ENCODE results near the gene ZC3H12D.

ZC3H12D gene

DNA sequence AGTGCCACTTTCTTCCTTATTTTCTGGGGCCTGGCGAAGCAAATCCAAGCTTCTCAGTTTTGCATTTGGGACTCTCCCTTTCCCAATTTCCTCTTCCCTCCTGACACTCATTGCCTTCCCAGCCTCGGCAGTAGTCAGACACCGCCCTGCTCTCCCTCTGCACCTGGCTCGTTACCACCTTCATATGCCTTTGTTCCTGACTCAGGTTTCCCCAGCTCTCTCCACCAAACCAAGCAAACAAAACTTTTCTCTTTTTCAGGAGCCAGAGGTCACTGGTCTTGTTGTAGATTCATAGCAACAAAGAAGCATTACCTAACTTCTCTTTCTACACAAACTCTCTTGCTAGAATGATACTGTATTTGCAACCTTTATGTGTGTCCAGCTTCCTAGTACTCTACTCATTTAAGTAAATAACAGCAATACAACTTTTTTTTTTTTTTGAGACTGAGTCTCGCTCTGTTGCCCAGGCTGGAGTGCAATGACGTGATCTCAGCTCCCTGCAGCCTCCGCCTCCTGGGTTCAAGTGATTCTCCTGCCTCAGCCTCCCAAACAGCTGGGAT is 9.0 kb upstream of the ZC3H12D start:
- Histone ChIP-seq H3K4me1 (ENCODE audit: insufficient read depth, low read length, poor library complexity, severe bottlenecking) (no peaks in the 10 kb centered on the region), H3K36me3 (ENCODE audit: insufficient read depth, low read length) (no peaks in the 10 kb centered on the region), H3F3A (ENCODE audit: low read depth) (no peaks in the 10 kb centered on the region), H3K27me3 (ENCODE audit: insufficient read depth, low read length, poor library complexity, severe bottlenecking) (no peaks in the 10 kb centered on the region), H3K4me2 (ENCODE audit: low read depth, low read length, poor library complexity, severe bottlenecking) (no peak overlapping the region), H3K4me3 (ENCODE audit: low read length, poor library complexity, severe bottlenecking) (no peak overlapping the region), H3K9ac (ENCODE audit: low read depth, low read length, poor library complexity, severe bottlenecking) (no peak overlapping the region), H2AFZ (ENCODE audit: low read length) (no peak overlapping the region), H3K9me2 (replicated peaks; ENCODE audit: low read depth, low read length) (no peaks in the 10 kb centered on the region), H3K79me2 (ENCODE audit: insufficient read depth, low read length) (no peaks in the 10 kb centered on the region), H3K9me3 (ENCODE audit: insufficient read depth, low read depth, low read length) (no peaks in the 10 kb centered on the region), H4K20me1 (ENCODE audit: insufficient read depth, low read length, poor library complexity, severe bottlenecking) (no peaks in the 10 kb centered on the region)
- TF ChIP-seq, protein P1, sequence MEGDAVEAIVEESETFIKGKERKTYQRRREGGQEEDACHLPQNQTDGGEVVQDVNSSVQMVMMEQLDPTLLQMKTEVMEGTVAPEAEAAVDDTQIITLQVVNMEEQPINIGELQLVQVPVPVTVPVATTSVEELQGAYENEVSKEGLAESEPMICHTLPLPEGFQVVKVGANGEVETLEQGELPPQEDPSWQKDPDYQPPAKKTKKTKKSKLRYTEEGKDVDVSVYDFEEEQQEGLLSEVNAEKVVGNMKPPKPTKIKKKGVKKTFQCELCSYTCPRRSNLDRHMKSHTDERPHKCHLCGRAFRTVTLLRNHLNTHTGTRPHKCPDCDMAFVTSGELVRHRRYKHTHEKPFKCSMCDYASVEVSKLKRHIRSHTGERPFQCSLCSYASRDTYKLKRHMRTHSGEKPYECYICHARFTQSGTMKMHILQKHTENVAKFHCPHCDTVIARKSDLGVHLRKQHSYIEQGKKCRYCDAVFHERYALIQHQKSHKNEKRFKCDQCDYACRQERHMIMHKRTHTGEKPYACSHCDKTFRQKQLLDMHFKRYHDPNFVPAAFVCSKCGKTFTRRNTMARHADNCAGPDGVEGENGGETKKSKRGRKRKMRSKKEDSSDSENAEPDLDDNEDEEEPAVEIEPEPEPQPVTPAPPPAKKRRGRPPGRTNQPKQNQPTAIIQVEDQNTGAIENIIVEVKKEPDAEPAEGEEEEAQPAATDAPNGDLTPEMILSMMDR (conservative IDR thresholded peaks at IDR 0.05; ENCODE audit: low read length), result no peak
- TF ChIP-seq EZH2phosphoT487 (IDR thresholded peaks at IDR 0.05; ENCODE audit: borderline replicate concordance), result no peak

DNA sequence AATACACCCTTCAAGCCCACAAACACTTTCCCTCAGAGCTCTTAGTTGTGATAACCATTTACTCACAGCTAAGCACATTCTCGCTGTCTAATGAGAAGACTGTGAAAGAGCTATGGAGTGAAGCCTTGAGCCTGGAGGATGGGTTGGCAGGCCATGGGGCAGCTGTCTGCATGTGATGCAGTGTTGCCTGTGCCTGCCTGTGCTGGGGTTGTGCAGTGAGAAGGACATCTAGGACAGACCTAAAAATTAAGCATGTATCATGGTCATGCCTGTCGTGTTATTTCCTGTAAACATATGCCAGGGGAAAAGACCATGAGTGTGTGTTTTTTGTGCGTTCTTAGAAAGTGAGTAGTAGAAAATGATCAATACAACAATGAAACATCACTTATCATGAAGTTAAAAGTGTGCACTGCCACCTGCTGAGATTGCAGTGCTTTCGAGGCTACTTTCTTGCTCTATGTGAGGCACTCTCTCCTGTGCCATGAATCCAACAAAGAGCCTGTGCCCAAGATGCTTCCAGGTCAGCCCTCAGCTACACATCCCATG is 8.1 kb upstream of the ZC3H12D start:
- Histone ChIP-seq H3K36me3 (ENCODE audit: insufficient read depth, low read length) (no peaks in the 10 kb centered on the region), H4K20me1 (ENCODE audit: insufficient read depth, low read length, poor library complexity, severe bottlenecking) (no peaks in the 10 kb centered on the region), H3K4me1 (ENCODE audit: insufficient read depth, low read length, poor library complexity, severe bottlenecking) (no peaks in the 10 kb centered on the region), H3K27me3 (ENCODE audit: insufficient read depth, low read length, poor library complexity, severe bottlenecking) (no peaks in the 10 kb centered on the region), H3K9me3 (ENCODE audit: insufficient read depth, low read depth, low read length) (no peaks in the 10 kb centered on the region), H3K9ac (ENCODE audit: low read depth, low read length, poor library complexity, severe bottlenecking) (no peak overlapping the region), H3K79me2 (ENCODE audit: insufficient read depth, low read length) (no peaks in the 10 kb centered on the region), H2AFZ (ENCODE audit: low read length) (no peak overlapping the region), H3K4me2 (ENCODE audit: low read depth, low read length, poor library complexity, severe bottlenecking) (no peak overlapping the region), H3K9me2 (replicated peaks; ENCODE audit: low read depth, low read length) (no peaks in the 10 kb centered on the region), H3F3A (ENCODE audit: low read depth) (no peaks in the 10 kb centered on the region), H3K4me3 (ENCODE audit: low read length, poor library complexity, severe bottlenecking) (no peak overlapping the region)
- TF ChIP-seq, protein P1 (conservative IDR thresholded peaks at IDR 0.05; ENCODE audit: low read length), result no peak
- TF ChIP-seq EZH2phosphoT487 (IDR thresholded peaks at IDR 0.05; ENCODE audit: borderline replicate concordance), result no peak

GRCh38 chr6:149489967-149490366 is 5.2 kb upstream of the ZC3H12D start:
- no peak for TF ChIP-seq EZH2phosphoT487 (IDR thresholded peaks at IDR 0.05; ENCODE audit: borderline replicate concordance)
- TF ChIP-seq, protein P1 (conservative IDR thresholded peaks at IDR 0.05; ENCODE audit: low read length), result no peak
- no peak overlapping the region for H3K4me2 ChIP-seq (ENCODE audit: low read depth, low read length, poor library complexity, severe bottlenecking)
- H3K9ac ChIP-seq (ENCODE audit: low read depth, low read length, poor library complexity, severe bottlenecking), result no peak overlapping the region
- no peaks in the 10 kb centered on the region for H4K20me1 ChIP-seq (ENCODE audit: insufficient read depth, low read length, poor library complexity, severe bottlenecking)
- no peaks in the 10 kb centered on the region for H3K9me2 ChIP-seq (replicated peaks; ENCODE audit: low read depth, low read length)
- H3K4me3 ChIP-seq (ENCODE audit: low read length, poor library complexity, severe bottlenecking), result no peak overlapping the region
- H3K27me3 ChIP-seq (ENCODE audit: insufficient read depth, low read length, poor library complexity, severe bottlenecking), result no peaks in the 10 kb centered on the region
- no peaks in the 10 kb centered on the region for H3K79me2 ChIP-seq (ENCODE audit: insufficient read depth, low read length)
- H3K36me3 ChIP-seq (ENCODE audit: insufficient read depth, low read length), result no peaks in the 10 kb centered on the region
- H3F3A ChIP-seq (ENCODE audit: low read depth), result no peaks in the 10 kb centered on the region
- H3K4me1 ChIP-seq (ENCODE audit: insufficient read depth, low read length, poor library complexity, severe bottlenecking), result peaks cover 6% of the 10 kb centered on the region
- H2AFZ ChIP-seq (ENCODE audit: low read length), result no peak overlapping the region
- no peaks in the 10 kb centered on the region for H3K9me3 ChIP-seq (ENCODE audit: insufficient read depth, low read depth, low read length)
